Measurements from ENCODE around the gene RBBP4.
"Not testable (repeated sequence)": the region's sequence is repeated elsewhere in the genome, so short reads cannot be mapped to it uniquely, and the experiment has no call there.

Gene RBBP4

GRCh38 chr1:32696041-32696440 is 45.0 kb downstream of the RBBP4 start:
- no peak for DNase-seq

GRCh38 chr1:32696996-32697395 is 46.0 kb downstream of the RBBP4 start:
- DNase-seq = not testable (repeated sequence)

GRCh38 chr1:32701421-32701911 is 50.5 kb downstream of the RBBP4 start:
- DNase-seq = no peak

GRCh38 chr1:32701951-32702598 is 51.1 kb downstream of the RBBP4 start:
- no peak for DNase-seq

- DNase-seq = no peak
Observed at GRCh38 chr1:32702599-32703478, 51.8 kb downstream of the RBBP4 start, which contains the start of gene SYNC. SYNC (minus strand) TSS chr1:32702770; CDS start chr1:32702660, 110 bp downstream.

- DNase-seq = no peak
Observed at GRCh38 chr1:32703479-32704291, 52.7 kb downstream of the RBBP4 start.

- DNase-seq = no peak
Observed at GRCh38 chr1:32705516-32705915, 54.5 kb downstream of the RBBP4 start.

- DNase-seq = no peak
Observed at GRCh38 chr1:32706491-32706890, 55.5 kb downstream of the RBBP4 start.

- no peak for DNase-seq
Observed at GRCh38 chr1:32709075-32709474, 58.1 kb downstream of the RBBP4 start.

- no peak for DNase-seq
Observed at GRCh38 chr1:32709476-32709875, 58.5 kb downstream of the RBBP4 start.

- not testable (repeated sequence) for DNase-seq
Observed at GRCh38 chr1:32711221-32711620, 60.2 kb downstream of the RBBP4 start.

- no peak for DNase-seq
Observed at GRCh38 chr1:32713081-32713480, 62.1 kb downstream of the RBBP4 start.

- no peak for DNase-seq
Observed at GRCh38 chr1:32714277-32714676, 63.3 kb downstream of the RBBP4 start.

- DNase-seq = no peak
Observed at GRCh38 chr1:32715901-32716311, 64.9 kb downstream of the RBBP4 start.

- DNase-seq = no peak
Observed at GRCh38 chr1:32716312-32717148, 65.5 kb downstream of the RBBP4 start.

- DNase-seq = no peak
Observed at GRCh38 chr1:32717503-32717902, 66.5 kb downstream of the RBBP4 start.

GRCh38 chr1:32718036-32718435 is 67.0 kb downstream of the RBBP4 start:
- no peak for DNase-seq

GRCh38 chr1:32718527-32718926 is 67.5 kb downstream of the RBBP4 start:
- DNase-seq = no peak

- no peak for DNase-seq
Observed at GRCh38 chr1:32719681-32720275, 68.8 kb downstream of the RBBP4 start.

GRCh38 chr1:32724678-32725614 is 73.9 kb downstream of the RBBP4 start:
- DNase-seq = no peak

GRCh38 chr1:32725615-32725982 is 74.6 kb downstream of the RBBP4 start:
- DNase-seq = no peak

Data from cerebellar nuclear complex (tissue), 1 donor.